SK-N-SH (cell line): ENCODE measurements around the gene C13orf46. TPM values are rescaled to one million over a fixed set of nuclear protein-coding genes. Genes with fewer than 3 reads are reported as not detected.

Source experiments
- CTCF ChIA-PET: fragments of 300-600, 350-600 bp; formaldehyde crosslinking; extraction: SDS; loops from one replicate; lab custom pipeline; 2021; lab: Yijun Ruan, JAX
- POLR2A ChIA-PET: fragments of 350-600 bp; sonication (Branson Sonifier 250); formaldehyde crosslinking; extraction: SDS; loops from one replicate; lab custom pipeline; 2020; ENCODE audit warnings: antibody characterized with exemption, inconsistent platforms; lab: Yijun Ruan, JAX
- DNase-seq: peaks from one replicate; pipeline ENCODE4 v3.0.0; 2012
- H2AFZ ChIP-seq: fragments of 200-600 bp; sonication (generic); 2 replicates; pipeline ENCODE4 v1.8.1; 2016; ENCODE audit warnings: antibody characterized with exemption, mild to moderate bottlenecking, low read depth
- H3F3A ChIP-seq: fragments of 200-600 bp; sonication (generic); replicated peaks from 2 replicates; pipeline ENCODE3; 2016; ENCODE audit warnings: antibody characterized with exemption, mild to moderate bottlenecking; ENCODE audit not compliant: insufficient read depth
- H3K27ac ChIP-seq, 2 experiments: fragments of 200-500 bp in 1 of 2; fragments of 200-600 bp in 1 of 2; sonication (Bioruptor generic) in 1 of 2; sonication (generic), shearing (Covaris generic) in 1 of 2; 2 replicates each; pipeline versions ENCODE4 v1.5.1 to v1.6.1; 2014 to 2016; ENCODE audit warnings: low read depth in 2 of 2, inconsistent platforms in 1 of 2, low read length in 1 of 2, mild to moderate bottlenecking in 1 of 2, mixed read lengths in 1 of 2
- H3K27me3 ChIP-seq: fragments of 200-600 bp; sonication (generic), shearing (Covaris generic); 2 replicates; pipeline ENCODE4 v1.6.1; 2016; ENCODE audit warnings: mixed run types; ENCODE audit not compliant: insufficient read depth
- H3K36me3 ChIP-seq, 2 experiments: fragments of 200-500 bp in 1 of 2; fragments of 200-600 bp in 1 of 2; sonication (Bioruptor generic) in 1 of 2; sonication (generic) in 1 of 2; replicated peaks in 1 of 2; 2 replicates each; pipeline versions ENCODE3 to v1.5.1; 2014 to 2016; ENCODE audit warnings: low read length in 1 of 2, mild to moderate bottlenecking in 1 of 2; ENCODE audit not compliant: insufficient read depth in 2 of 2, control insufficient read depth in 1 of 2
- H3K4me1 ChIP-seq, 2 experiments: fragments of 200-500 bp in 1 of 2; fragments of 200-600 bp in 1 of 2; sonication (Bioruptor generic) in 1 of 2; sonication (generic), shearing (Covaris generic) in 1 of 2; 2 replicates each; pipeline versions ENCODE4 v1.5.1 to v1.6.1; 2014 to 2016; ENCODE audit warnings: low read depth in 1 of 2, low read length in 1 of 2, mixed run types in 1 of 2; ENCODE audit not compliant: insufficient read depth in 2 of 2, control insufficient read depth in 1 of 2
- H3K4me2 ChIP-seq: fragments of 200-600 bp; sonication (generic), shearing (Covaris generic); 2 replicates; pipeline ENCODE4 v1.6.1; 2017; ENCODE audit warnings: mixed run types
- H3K4me3 ChIP-seq, 2 experiments: fragments of 200-500 bp in 1 of 2; fragments of 200-600 bp in 1 of 2; sonication (Bioruptor generic) in 1 of 2; sonication (generic), shearing (Covaris generic) in 1 of 2; 2 replicates each; pipeline versions ENCODE4 v1.5.1 to v1.8.1; 2014 to 2016; ENCODE audit warnings: low read depth in 2 of 2, inconsistent platforms in 1 of 2, low read length in 1 of 2, mild to moderate bottlenecking in 1 of 2, mixed read lengths in 1 of 2, moderate library complexity in 1 of 2
- H3K79me2 ChIP-seq: fragments of 200-600 bp; sonication (generic); 2 replicates; pipeline ENCODE4 v1.8.1; 2017; ENCODE audit warnings: mild to moderate bottlenecking; ENCODE audit not compliant: insufficient read depth
- H3K9ac ChIP-seq: fragments of 200-600 bp; sonication (generic); 2 replicates; pipeline ENCODE4 v1.6.1; 2017; ENCODE audit warnings: mixed run types
- H3K9me2 ChIP-seq: fragments of 200-600 bp; sonication (generic); 2 replicates; pipeline ENCODE4 v1.6.1; 2017; ENCODE audit warnings: mixed run types
- H3K9me3 ChIP-seq: fragments of 200-600 bp; sonication (generic); 2 replicates; pipeline ENCODE4 v1.6.1; 2017; ENCODE audit warnings: mixed run types, mild to moderate bottlenecking, moderate library complexity
- H4K20me1 ChIP-seq: fragments of 200-600 bp; sonication (generic); 2 replicates; pipeline ENCODE4 v1.6.1; 2017; ENCODE audit warnings: mild to moderate bottlenecking, mixed run types; ENCODE audit not compliant: insufficient read depth
- CHD2 ChIP-seq: fragments of 150-350 bp; IDR thresholded peaks from 2 replicates; pipeline ENCODE4 v1.6.1; 2018; ENCODE audit warnings: low read length; ENCODE audit not compliant: partially characterized antibody
- ELF1 ChIP-seq: IDR thresholded peaks from 2 replicates; pipeline ENCODE4 v1.4.0; 2012
- EP300 ChIP-seq, 2 experiments: IDR thresholded peaks; 2 replicates each; pipeline versions ENCODE4 v1.4.0 to v1.6.1; 2012; ENCODE audit warnings: borderline replicate concordance in 1 of 2, low read depth in 1 of 2, low read length in 1 of 2
- EZH2phosphoT487 ChIP-seq: fragments of 200-600 bp; sonication (generic); IDR thresholded peaks from 2 replicates; pipeline ENCODE4 v1.6.1; 2017; ENCODE audit warnings: low read depth, mixed run types, mild to moderate bottlenecking, antibody characterized with exemption, moderate library complexity, borderline replicate concordance
- FOXJ3 ChIP-seq: sonication (generic); formaldehyde crosslinking; IDR thresholded peaks from 2 replicates; pipeline ENCODE4 v1.5.1; 2020; ENCODE audit warnings: mild to moderate bottlenecking, missing genetic modification reagents
- GABPA ChIP-seq: IDR thresholded peaks from 2 replicates; pipeline ENCODE4 v1.4.0; 2012; ENCODE audit warnings: low read depth, mild to moderate bottlenecking
- JUND ChIP-seq: IDR thresholded peaks from 2 replicates; pipeline ENCODE4 v1.4.0; 2012
- MAX ChIP-seq: IDR thresholded peaks from 2 replicates; pipeline ENCODE4 v1.4.0; 2012; ENCODE audit warnings: low read depth
- MEF2A ChIP-seq: IDR thresholded peaks from 2 replicates; pipeline ENCODE4 v1.4.0; 2012; ENCODE audit warnings: low read depth, borderline replicate concordance
- NFIC ChIP-seq: IDR thresholded peaks from 2 replicates; pipeline ENCODE4 v1.4.0; 2012; ENCODE audit warnings: borderline replicate concordance
- PBX3 ChIP-seq: IDR thresholded peaks from 2 replicates; pipeline ENCODE4; 2012
- POLR2AphosphoS5 ChIP-seq: IDR thresholded peaks from 2 replicates; pipeline ENCODE4 v1.6.1; 2012; ENCODE audit warnings: low read depth, low read length
- RAD21 ChIP-seq: IDR thresholded peaks from 2 replicates; pipeline ENCODE4 v1.6.1; 2012; ENCODE audit warnings: mild to moderate bottlenecking, low read length
- REST ChIP-seq: IDR thresholded peaks from 2 replicates; pipeline ENCODE4 v1.6.1; 2012; ENCODE audit warnings: mild to moderate bottlenecking, low read depth, low read length, moderate library complexity
- RXRA ChIP-seq: IDR thresholded peaks from 2 replicates; pipeline ENCODE4 v1.4.0; 2012; ENCODE audit warnings: low read depth, mild to moderate bottlenecking, borderline replicate concordance
- SMC3 ChIP-seq: IDR thresholded peaks from 2 replicates; pipeline ENCODE4 v1.6.1; 2012; ENCODE audit warnings: low read depth, low read length, improper control_type of control experiment
- TAF1 ChIP-seq: IDR thresholded peaks from 2 replicates; pipeline ENCODE4 v1.6.1; 2012; ENCODE audit warnings: low read depth, mild to moderate bottlenecking, low read length, moderate library complexity, borderline replicate concordance
- TCF12 ChIP-seq: IDR thresholded peaks from 2 replicates; pipeline ENCODE4 v1.4.0; 2012
- TEAD4 ChIP-seq: IDR thresholded peaks from 2 replicates; pipeline ENCODE4 v1.4.0; 2012; ENCODE audit warnings: mild to moderate bottlenecking, borderline replicate concordance; ENCODE audit not compliant: insufficient read depth
- YY1 ChIP-seq: IDR thresholded peaks from 2 replicates; pipeline ENCODE4 v1.4.0; 2012; ENCODE audit warnings: low read depth, mild to moderate bottlenecking
- WGBS: methylation state at CpG from one replicate; pipeline ENCODE4 v1.1.6; 2017; ENCODE audit warnings: low lambda C conversion rate; 5-methylcytosine and 5-hydroxymethylcytosine counted together
- polyA plus RNA-seq, 3 experiments: library from polyadenylated mRNA; depleted of rRNA; stranded (reverse); fragments of >200 nt; gene quantifications; 2 replicates each; pipeline ENCODE4 v1.2.3, GENCODE V29; 2012

C13orf46 gene
- polyA plus RNA-seq, 1 of the 3 experiments (the other 2 are of a cell fraction): 1.7 TPM

- 15% methylated on average over 1 of the region's 1 CpG for WGBS
- CTCF ChIA-PET: interaction anchor here (1.4 kb wide), 1 partner anchor 12 kb away, joined by 3 read pairs; no protein-coding TSS in a partner anchor
- no peaks in the 10 kb centered on the region for H3F3A ChIP-seq
These were observed 14.7 kb downstream of the C13orf46 start for GRCh38 chr13:113959198-113959597.

More at GRCh38 chr13:113959198-113959597, 14.7 kb downstream of the C13orf46 start:
- Histone ChIP-seq H3K4me3 (no peak overlapping the region), H3K27me3 (no peaks in the 10 kb centered on the region), H3K4me2 (no peak overlapping the region), H3K79me2 (no peaks in the 10 kb centered on the region), H2AFZ (no peak overlapping the region), H3K9me2 (no peaks in the 10 kb centered on the region), H3K9me3 (peaks cover 15% of the 10 kb centered on the region; the same call in 1 of the 2 replicates), H3K9ac (no peak overlapping the region), H4K20me1 (no peaks in the 10 kb centered on the region), H3K36me3 (no peaks in the 10 kb centered on the region), H3K4me1 (no peaks in the 10 kb centered on the region), H3K27ac (no peak overlapping the region)
- no peak for DNase-seq
- POLR2A ChIA-PET: no interaction called here
- no peak for TF ChIP-seq ELF1
- no peak for TF ChIP-seq SMC3
- TF ChIP-seq RAD21: no peak
- no peak for TF ChIP-seq JUND
- TF ChIP-seq CHD2: no peak
- no peak for TF ChIP-seq MAX
- no peak for TF ChIP-seq PBX3
- no peak for TF ChIP-seq EZH2phosphoT487
- TF ChIP-seq POLR2AphosphoS5: no peak
- no peak for TF ChIP-seq GABPA
- TF ChIP-seq RXRA: no peak
- no peak for TF ChIP-seq MEF2A
- no peak for TF ChIP-seq TAF1
- TF ChIP-seq YY1: no peak
- no peak for TF ChIP-seq TEAD4
- no peak for TF ChIP-seq NFIC
- no peak for TF ChIP-seq EP300 (IDR thresholded peaks at IDR 0.05; ENCODE audit: borderline replicate concordance in 1 of 2, low read depth in 1 of 2, low read length in 1 of 2)
- TF ChIP-seq REST: no peak
- TF ChIP-seq TCF12: no peak
- no peak for TF ChIP-seq FOXJ3
